IMR-90 (cell line): Measurements from ENCODE around the gene ITPKC.

Experiments
- BHLHE40 ChIP-seq: fragments of 150-350 bp; IDR thresholded peaks from 2 replicates; pipeline ENCODE4 v1.6.1; 2016; ENCODE audit warnings: mild to moderate bottlenecking, low read depth, low read length
- MAZ ChIP-seq: IDR thresholded peaks from 2 replicates; pipeline ENCODE4 v1.6.1; 2012; ENCODE audit warnings: low read depth, mild to moderate bottlenecking, low read length, improper control_type of control experiment, moderate library complexity, borderline replicate concordance
- MXI1 ChIP-seq: IDR thresholded peaks from 2 replicates; pipeline ENCODE4 v1.6.1; 2012; ENCODE audit warnings: low read depth, mild to moderate bottlenecking, low read length, moderate library complexity, borderline replicate concordance
- POLR2A ChIP-seq: IDR thresholded peaks from 2 replicates; pipeline ENCODE4 v1.6.1; 2012; ENCODE audit warnings: mild to moderate bottlenecking, low read depth, low read length
- RAD21 ChIP-seq: IDR thresholded peaks from 2 replicates; pipeline ENCODE4 v1.6.1; 2012; ENCODE audit warnings: low read length, improper control_type of control experiment
- RFX5 ChIP-seq: IDR thresholded peaks from 2 replicates; pipeline ENCODE4 v1.8.0; 2012; ENCODE audit warnings: low read depth, mild to moderate bottlenecking, low read length, moderate library complexity
- SMC3 ChIP-seq: fragments of 150-350 bp; IDR thresholded peaks from 2 replicates; pipeline ENCODE4 v1.6.1; 2016; ENCODE audit warnings: low read depth, mild to moderate bottlenecking, antibody characterized with exemption, low read length, moderate library complexity
- TF ChIP-seq, protein P1 (sequence below): conservative IDR thresholded peaks from 2 replicates; pipeline ENCODE4 v1.5.1; 2012; ENCODE audit warnings: mild to moderate bottlenecking, low read depth, low read length, improper control_type of control experiment
- TF ChIP-seq, protein P2 (sequence below): fragments of 150-350 bp; IDR thresholded peaks from 2 replicates; pipeline ENCODE4 v1.6.1; 2016; ENCODE audit warnings: low read depth, mild to moderate bottlenecking, low read length, moderate library complexity, borderline replicate concordance
- TF ChIP-seq, protein P3 (sequence below): fragments of 150-350 bp; IDR thresholded peaks from 2 replicates; pipeline ENCODE4 v1.6.1; 2017; ENCODE audit warnings: mild to moderate bottlenecking, antibody characterized with exemption, low read length, low read depth

DNA sequence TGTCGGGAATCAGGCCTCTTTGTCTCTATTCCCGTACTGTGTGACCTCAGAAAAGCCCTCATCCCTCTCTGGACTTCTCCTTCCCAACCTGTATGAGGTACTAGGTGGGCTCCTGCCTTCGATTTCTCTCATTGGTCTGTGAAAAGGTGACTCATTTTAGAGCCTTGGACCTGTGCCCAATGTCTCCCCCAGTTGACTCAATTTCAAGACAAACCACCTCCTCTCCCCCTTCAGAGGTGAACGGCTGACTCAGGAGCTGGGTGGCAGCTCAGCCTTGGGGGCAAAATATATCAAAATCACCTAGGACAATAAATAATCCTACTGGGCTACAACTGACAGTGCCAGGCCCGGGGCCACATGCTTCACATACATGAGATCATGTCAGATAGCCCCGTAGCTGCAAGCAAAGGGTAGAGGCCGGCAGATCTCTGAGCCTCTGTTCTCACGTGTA is 856 bp upstream of the ITPKC start:
- TF ChIP-seq, protein P1, sequence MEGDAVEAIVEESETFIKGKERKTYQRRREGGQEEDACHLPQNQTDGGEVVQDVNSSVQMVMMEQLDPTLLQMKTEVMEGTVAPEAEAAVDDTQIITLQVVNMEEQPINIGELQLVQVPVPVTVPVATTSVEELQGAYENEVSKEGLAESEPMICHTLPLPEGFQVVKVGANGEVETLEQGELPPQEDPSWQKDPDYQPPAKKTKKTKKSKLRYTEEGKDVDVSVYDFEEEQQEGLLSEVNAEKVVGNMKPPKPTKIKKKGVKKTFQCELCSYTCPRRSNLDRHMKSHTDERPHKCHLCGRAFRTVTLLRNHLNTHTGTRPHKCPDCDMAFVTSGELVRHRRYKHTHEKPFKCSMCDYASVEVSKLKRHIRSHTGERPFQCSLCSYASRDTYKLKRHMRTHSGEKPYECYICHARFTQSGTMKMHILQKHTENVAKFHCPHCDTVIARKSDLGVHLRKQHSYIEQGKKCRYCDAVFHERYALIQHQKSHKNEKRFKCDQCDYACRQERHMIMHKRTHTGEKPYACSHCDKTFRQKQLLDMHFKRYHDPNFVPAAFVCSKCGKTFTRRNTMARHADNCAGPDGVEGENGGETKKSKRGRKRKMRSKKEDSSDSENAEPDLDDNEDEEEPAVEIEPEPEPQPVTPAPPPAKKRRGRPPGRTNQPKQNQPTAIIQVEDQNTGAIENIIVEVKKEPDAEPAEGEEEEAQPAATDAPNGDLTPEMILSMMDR: no peak
- 0 out of 2 replicates have a peak, but pooled peaks have one; percentile 25 for TF ChIP-seq BHLHE40
- TF ChIP-seq, protein P2, sequence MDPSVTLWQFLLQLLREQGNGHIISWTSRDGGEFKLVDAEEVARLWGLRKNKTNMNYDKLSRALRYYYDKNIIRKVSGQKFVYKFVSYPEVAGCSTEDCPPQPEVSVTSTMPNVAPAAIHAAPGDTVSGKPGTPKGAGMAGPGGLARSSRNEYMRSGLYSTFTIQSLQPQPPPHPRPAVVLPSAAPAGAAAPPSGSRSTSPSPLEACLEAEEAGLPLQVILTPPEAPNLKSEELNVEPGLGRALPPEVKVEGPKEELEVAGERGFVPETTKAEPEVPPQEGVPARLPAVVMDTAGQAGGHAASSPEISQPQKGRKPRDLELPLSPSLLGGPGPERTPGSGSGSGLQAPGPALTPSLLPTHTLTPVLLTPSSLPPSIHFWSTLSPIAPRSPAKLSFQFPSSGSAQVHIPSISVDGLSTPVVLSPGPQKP: no peak
- TF ChIP-seq MAZ: no peak
- peak; percentile 65 for TF ChIP-seq POLR2A
- no peak for TF ChIP-seq MXI1
- TF ChIP-seq, protein P3, sequence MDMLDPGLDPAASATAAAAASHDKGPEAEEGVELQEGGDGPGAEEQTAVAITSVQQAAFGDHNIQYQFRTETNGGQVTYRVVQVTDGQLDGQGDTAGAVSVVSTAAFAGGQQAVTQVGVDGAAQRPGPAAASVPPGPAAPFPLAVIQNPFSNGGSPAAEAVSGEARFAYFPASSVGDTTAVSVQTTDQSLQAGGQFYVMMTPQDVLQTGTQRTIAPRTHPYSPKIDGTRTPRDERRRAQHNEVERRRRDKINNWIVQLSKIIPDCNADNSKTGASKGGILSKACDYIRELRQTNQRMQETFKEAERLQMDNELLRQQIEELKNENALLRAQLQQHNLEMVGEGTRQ: no peak
- TF ChIP-seq SMC3: no peak
- TF ChIP-seq RAD21: no peak
- TF ChIP-seq RFX5: 0 out of 2 replicates have a peak, but pooled peaks have one; percentile 8
